Activated T-helper 1 cell treated with anti-CD3 and anti-CD28 coated beads, Interleukin-2, amount 50 U/mL, for 16 hours (primary cell): ENCODE results near the gene PRCD.

Experiments used
- DNase-seq, 2 donors: peaks; one replicate each; pipeline ENCODE4 v3.0.0-alpha.2; 2020; ENCODE audit warnings: low read depth in 1 of 2, low spot score in 1 of 2

Gene PRCD, protein sequence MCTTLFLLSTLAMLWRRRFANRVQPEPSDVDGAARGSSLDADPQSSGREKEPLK

GRCh38 chr17:76539631-76540271 lies at the start of gene PRCD:
TSS of gene PRCD (plus strand) at chr17:76540044. CDS start at chr17:76540142, 98 bp downstream.
- no peak for DNase-seq

- no peak for DNase-seq
Observed at GRCh38 chr17:76490112-76490710, 49.6 kb upstream of the PRCD start.

- no peak for DNase-seq
Observed at GRCh38 chr17:76491271-76492122, 48.3 kb upstream of the PRCD start.

- no peak for DNase-seq
Observed at GRCh38 chr17:76492123-76492988, 47.5 kb upstream of the PRCD start.

DNA sequence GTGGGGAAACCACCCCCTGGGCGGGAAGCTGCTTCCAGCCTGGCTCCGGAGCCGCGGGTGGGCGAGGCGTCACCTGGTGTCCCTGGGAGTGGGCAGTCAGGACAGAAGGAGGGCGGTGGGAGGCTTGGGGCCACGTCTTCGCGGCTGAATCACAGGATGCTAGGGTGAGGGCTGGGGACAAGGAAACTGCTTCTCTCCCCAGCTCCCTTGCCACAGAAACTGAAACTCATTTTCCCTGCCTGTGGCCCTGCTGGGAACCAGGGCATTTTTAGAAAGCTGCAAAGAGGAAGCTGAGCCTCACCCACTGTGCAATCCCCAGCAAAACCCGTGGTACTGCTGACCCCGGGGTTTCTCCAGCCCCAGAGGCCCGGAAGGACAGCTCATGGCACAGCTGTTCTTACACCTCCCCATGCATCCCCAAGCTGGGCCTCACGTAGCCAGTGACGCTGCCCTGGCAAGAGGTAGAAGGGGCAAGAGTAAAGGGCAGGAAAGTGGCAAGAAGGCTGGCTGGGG lies 46.8 kb upstream of the PRCD start:
- no peak for DNase-seq

DNA sequence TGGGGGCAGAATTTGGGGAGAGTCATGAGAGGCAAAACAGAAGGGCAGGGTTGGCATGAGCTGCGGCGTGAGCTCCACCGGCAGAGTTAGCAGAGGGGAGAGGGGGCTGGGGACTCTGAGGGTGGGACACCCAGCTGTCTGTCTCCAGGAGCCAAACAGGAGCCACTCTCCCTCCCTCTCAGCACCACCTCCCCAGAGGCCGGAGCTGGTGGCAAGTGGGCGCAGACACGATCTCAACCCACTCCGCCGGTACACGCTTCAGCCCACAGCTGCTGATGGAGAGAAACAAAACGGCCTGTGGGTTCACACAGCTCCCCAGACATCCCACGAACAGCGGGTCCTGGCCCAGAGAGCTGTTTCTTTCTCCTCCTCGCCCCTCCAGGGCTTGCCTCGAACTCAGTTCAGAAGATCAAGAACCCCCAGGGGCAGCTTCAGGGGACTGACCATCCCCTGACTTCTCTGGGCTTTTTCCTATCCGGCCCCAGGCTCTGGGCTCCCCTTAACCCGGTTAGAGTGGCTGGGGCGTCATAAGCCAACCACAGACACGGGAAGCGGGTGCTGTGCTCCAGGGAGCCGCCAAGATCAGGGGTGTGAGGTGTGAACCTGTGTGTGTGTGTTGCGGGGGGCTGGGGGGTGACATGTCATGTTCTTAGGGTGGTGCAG lies 46.2 kb upstream of the PRCD start:
- DNase-seq = no peak

- no peak for DNase-seq
Observed at GRCh38 chr17:76495663-76496400, 44.0 kb upstream of the PRCD start.

DNA sequence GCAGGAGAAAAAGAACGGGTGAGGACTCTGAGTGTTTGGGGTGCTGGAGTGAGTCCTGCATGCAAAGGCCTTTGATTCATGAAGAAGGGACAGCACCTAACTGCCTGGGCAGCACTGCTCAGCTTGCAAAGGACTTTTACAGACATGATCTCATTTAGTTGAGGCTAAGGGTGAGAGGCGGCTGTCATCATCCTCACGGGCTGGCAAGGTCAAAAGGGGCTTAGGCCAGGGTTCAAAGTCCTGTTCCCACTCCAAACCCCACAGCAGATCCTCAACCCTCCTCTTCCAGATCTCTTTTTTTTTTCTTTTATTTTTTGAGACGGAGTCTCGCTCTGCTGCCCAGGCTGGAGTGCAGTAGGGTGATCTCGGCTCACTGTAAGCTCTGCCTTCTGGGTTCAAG lies 43.4 kb upstream of the PRCD start:
- no peak for DNase-seq

GRCh38 chr17:76497699-76497978 lies 42.2 kb upstream of the PRCD start:
- DNase-seq = no peak

GRCh38 chr17:76497979-76498875 lies 41.6 kb upstream of the PRCD start:
- DNase-seq = no peak

- DNase-seq = no peak
Observed at GRCh38 chr17:76498876-76499251, 41.0 kb upstream of the PRCD start.

- no peak for DNase-seq
Observed at GRCh38 chr17:76499267-76499667, 40.6 kb upstream of the PRCD start.

GRCh38 chr17:76500074-76500746 lies 39.6 kb upstream of the PRCD start:
- no peak for DNase-seq

GRCh38 chr17:76500747-76501017 lies 39.2 kb upstream of the PRCD start:
- no peak for DNase-seq

- DNase-seq = peak; percentile 94 to 97
Observed at GRCh38 chr17:76501018-76501826, 38.6 kb upstream of the PRCD start, which contains the start of gene RHBDF2. TSS of gene RHBDF2 (minus strand) at chr17:76501423. CDS start at chr17:76481524, 19,899 bp downstream.

GRCh38 chr17:76501827-76502307 lies 38.0 kb upstream of the PRCD start:
- no peak for DNase-seq
